ENCODE results near the gene MAP3K5. TPM values are rescaled to one million over a fixed set of nuclear protein-coding genes. Genes with fewer than 3 reads are reported as not detected.

The MAP3K5 gene
- total and polyA plus RNA-seq, 4 donors: 7.5 to 28.3 (median 22.8) TPM

DNA sequence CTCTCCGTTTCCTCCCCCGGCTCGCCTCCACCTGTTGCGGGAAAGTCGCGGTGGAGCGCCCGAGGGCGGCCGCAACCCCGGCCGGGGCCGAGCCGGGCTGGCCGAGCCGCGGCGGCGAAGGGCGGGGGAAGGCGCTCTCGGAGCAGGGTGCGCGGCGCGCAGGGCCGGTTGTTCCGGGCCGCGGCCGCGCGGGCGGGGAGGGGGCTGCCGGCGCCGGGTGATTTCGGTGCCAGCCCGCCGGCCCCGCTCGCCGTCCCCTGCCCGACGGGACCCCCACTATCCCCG lies 242.3 kb downstream of the MAP3K5 start:
- no peaks in the 10 kb centered on the region for H3K9me3 ChIP-seq (ENCODE audit: control insufficient read depth in 4 of 4, insufficient read depth in 3 of 4, low read length in 3 of 4)
- peak; percentile 65 for ATAC-seq (ENCODE audit: insufficient read depth, low FRiP score)
- H3K4me1 ChIP-seq (ENCODE audit: control insufficient read depth in 5 of 5, insufficient read depth in 5 of 5, low read length in 5 of 5): peaks cover 0 to 13% (median 3%) of the 10 kb centered on the region in 5 donors
- H3K9ac ChIP-seq (ENCODE audit: insufficient read depth in 1 of 2, low read length in 2 of 2): peak overlapping the region in 1 of 2 donors; percentile 57
- 0 to 1% methylated on average over 25 to 46 of the region's 46 CpGs for WGBS, 2 donors
- no peak for DNase-seq
- H3K27ac ChIP-seq (ENCODE audit: low read depth in 1 of 2, low read length in 1 of 2): peak overlapping the region in 1 of 2 donors; percentile 91
- H3K4me3 ChIP-seq: peak overlapping the region; percentile 80
- no peak for TF ChIP-seq CTCF (IDR thresholded peaks at IDR 0.05; ENCODE audit: control extremely low read depth, extremely low read depth)
- H3K27me3 ChIP-seq (ENCODE audit: control insufficient read depth in 3 of 3, insufficient read depth in 3 of 3, low read length in 2 of 3): peaks cover 0 to 48% (median 36%) of the 10 kb centered on the region in 3 donors
- no peaks in the 10 kb centered on the region for H3K36me3 ChIP-seq (ENCODE audit: control insufficient read depth in 4 of 4, insufficient read depth in 4 of 4, low read length in 4 of 4)

- ATAC-seq (ENCODE audit: insufficient read depth, low FRiP score) (no peak), DNase-seq (peak in 2 of 3 donors; percentile 41 to 43)
- Histone ChIP-seq H3K4me1 (ENCODE audit: control insufficient read depth in 5 of 5, insufficient read depth in 5 of 5, low read length in 5 of 5) (peaks cover 0 to 13% (median 3%) of the 10 kb centered on the region in 5 donors), H3K36me3 (ENCODE audit: control insufficient read depth in 4 of 4, insufficient read depth in 4 of 4, low read length in 4 of 4) (no peaks in the 10 kb centered on the region), H3K27ac (ENCODE audit: low read depth in 1 of 2, low read length in 1 of 2) (peak overlapping the region in 1 of 2 donors; percentile 83), H3K9ac (ENCODE audit: insufficient read depth in 1 of 2, low read length in 2 of 2) (peak overlapping the region in 1 of 2 donors; percentile 57), H3K9me3 (ENCODE audit: control insufficient read depth in 4 of 4, insufficient read depth in 3 of 4, low read length in 3 of 4) (no peaks in the 10 kb centered on the region), H3K4me3 (peak overlapping the region; percentile 80), H3K27me3 (ENCODE audit: control insufficient read depth in 3 of 3, insufficient read depth in 3 of 3, low read length in 2 of 3) (peaks cover 0 to 50% (median 40%) of the 10 kb centered on the region in 3 donors)
- WGBS, 2 donors: 2% methylated on average over 35 to 42 of the region's 42 CpGs
- no peak for TF ChIP-seq CTCF (IDR thresholded peaks at IDR 0.05; ENCODE audit: control extremely low read depth, extremely low read depth)
Observed at GRCh38 chr6:136549300-136550044, 242.8 kb downstream of the MAP3K5 start.

GRCh38 chr6:136548582-136549299 lies 243.5 kb downstream of the MAP3K5 start:
- Histone ChIP-seq H3K9ac (ENCODE audit: insufficient read depth in 1 of 2, low read length in 2 of 2) (no peak overlapping the region), H3K4me3 (no peak overlapping the region)

More at GRCh38 chr6:136548582-136549299, 243.5 kb downstream of the MAP3K5 start:
- no peaks in the 10 kb centered on the region for H3K36me3 ChIP-seq (ENCODE audit: control insufficient read depth in 4 of 4, insufficient read depth in 4 of 4, low read length in 4 of 4)
- no peak for TF ChIP-seq CTCF (IDR thresholded peaks at IDR 0.05; ENCODE audit: control extremely low read depth, extremely low read depth)
- WGBS, 2 donors: 60 to 76% methylated on average over 14 of the region's 14 CpGs
- no peaks in the 10 kb centered on the region for H3K9me3 ChIP-seq (ENCODE audit: control insufficient read depth in 4 of 4, insufficient read depth in 3 of 4, low read length in 3 of 4)
- H3K27ac ChIP-seq (ENCODE audit: low read depth in 1 of 2, low read length in 1 of 2): no peak overlapping the region
- peaks cover 0 to 50% (median 44%) of the 10 kb centered on the region in 3 donors for H3K27me3 ChIP-seq (ENCODE audit: control insufficient read depth in 3 of 3, insufficient read depth in 3 of 3, low read length in 2 of 3)
- DNase-seq (no peak), ATAC-seq (ENCODE audit: insufficient read depth, low FRiP score) (no peak)
- peaks cover 0 to 13% (median 3%) of the 10 kb centered on the region in 5 donors for H3K4me1 ChIP-seq (ENCODE audit: control insufficient read depth in 5 of 5, insufficient read depth in 5 of 5, low read length in 5 of 5)

Measured in lung (tissue), 12 donors.